Neural cell (in vitro differentiated cells): ENCODE measurements around the gene UPF1. TPM values are rescaled to one million over a fixed set of nuclear protein-coding genes. Genes with fewer than 3 reads are reported as not detected.

Experiments used
- H2AFZ ChIP-seq: fragments of 200-600, 300-800 bp; sonication (generic), shearing (Covaris generic); 2 replicates; pipeline ENCODE4 v1.6.0; 2014; ENCODE audit warnings: low read depth, mild to moderate bottlenecking, antibody characterized with exemption, low read length, moderate library complexity
- H3F3A ChIP-seq: fragments of 200-600 bp; shearing (Covaris generic); 2 replicates; pipeline ENCODE4 v1.6.1; 2016; ENCODE audit warnings: mild to moderate bottlenecking, moderate library complexity, mixed read lengths, antibody characterized with exemption, low read length; ENCODE audit not compliant: insufficient read depth, poor library complexity, severe bottlenecking
- H3K27ac ChIP-seq: fragments of 200-600, 300-800 bp; sonication (generic), shearing (Covaris generic); 2 replicates; pipeline ENCODE4 v1.5.1; 2014; ENCODE audit warnings: mild to moderate bottlenecking, low read length, moderate library complexity
- H3K27me3 ChIP-seq: fragments of 300-800, 200-600 bp; sonication (generic), shearing (Covaris generic); 2 replicates; pipeline ENCODE4 v1.6.0; 2014; ENCODE audit warnings: mild to moderate bottlenecking, low read depth, low read length, moderate library complexity; ENCODE audit not compliant: insufficient read depth
- H3K36me3 ChIP-seq: fragments of 300-800, 200-600 bp; sonication (generic), shearing (Covaris generic); 2 replicates; pipeline ENCODE4 v1.5.1; 2014; ENCODE audit warnings: mild to moderate bottlenecking, antibody characterized with exemption, low read length, moderate library complexity; ENCODE audit not compliant: insufficient read depth
- H3K4me2 ChIP-seq: fragments of 300-800, 200-600 bp; sonication (generic), shearing (Covaris generic); 2 replicates; pipeline ENCODE4 v1.6.0; 2014; ENCODE audit warnings: mild to moderate bottlenecking, low read length
- H3K4me3 ChIP-seq: fragments of 300-800, 200-600 bp; sonication (generic), shearing (Covaris generic); 2 replicates; pipeline ENCODE4 v1.5.1; 2014; ENCODE audit warnings: mild to moderate bottlenecking, low read length, moderate library complexity
- H3K79me2 ChIP-seq: fragments of 200-600 bp; shearing (Covaris generic); replicated peaks from 2 replicates; pipeline ENCODE4 v1.6.0; 2014; ENCODE audit warnings: mild to moderate bottlenecking, low read length, moderate library complexity; ENCODE audit not compliant: insufficient read depth
- H3K9ac ChIP-seq: fragments of 300-800, 200-600 bp; sonication (generic), shearing (Covaris generic); 2 replicates; pipeline ENCODE4 v1.6.1; 2016; ENCODE audit warnings: mild to moderate bottlenecking, low read length, mixed read lengths
- H3K9me2 ChIP-seq: fragments of 200-600 bp; shearing (Covaris generic); 2 replicates; pipeline ENCODE4 v1.6.1; 2016; ENCODE audit warnings: mild to moderate bottlenecking, low read length, mixed read lengths; ENCODE audit not compliant: insufficient read depth
- H3K9me3 ChIP-seq: fragments of 200-600, 300-800 bp; sonication (generic), shearing (Covaris generic); 2 replicates; pipeline ENCODE4 v1.6.1; 2016; ENCODE audit warnings: mild to moderate bottlenecking, mixed run types, low read length, moderate library complexity, mixed read lengths
- H4K20me1 ChIP-seq: fragments of 200-600 bp; shearing (Covaris generic); 2 replicates; pipeline ENCODE4 v1.6.1; 2016; ENCODE audit warnings: mild to moderate bottlenecking, mixed run types; ENCODE audit not compliant: insufficient read depth
- CTCF ChIP-seq: fragments of 450-650 bp; IDR thresholded peaks from 2 replicates; pipeline ENCODE4 v1.5.1; 2014; ENCODE audit warnings: antibody characterized with exemption, mild to moderate bottlenecking, moderate library complexity; ENCODE audit not compliant: poor library complexity, severe bottlenecking
- EP300 ChIP-seq: fragments of 450-650 bp; conservative IDR thresholded peaks from 2 replicates; pipeline ENCODE4 v1.6.1; 2014; ENCODE audit warnings: antibody characterized with exemption, mild to moderate bottlenecking, moderate library complexity; ENCODE audit not compliant: poor library complexity, severe bottlenecking
- EZH2 ChIP-seq: fragments of 200-600, 300-800 bp; shearing (Covaris generic), sonication (generic); IDR thresholded peaks from 2 replicates; pipeline ENCODE4 v1.6.1; 2014; ENCODE audit warnings: antibody characterized with exemption, low read length, borderline replicate concordance, mild to moderate bottlenecking; ENCODE audit not compliant: insufficient read depth, poor library complexity, severe bottlenecking
- MXI1 ChIP-seq: fragments of 450-650 bp; conservative IDR thresholded peaks from 2 replicates; pipeline ENCODE4 v1.6.1; 2014; ENCODE audit warnings: antibody characterized with exemption, mild to moderate bottlenecking; ENCODE audit not compliant: poor library complexity, severe bottlenecking
- POLR2AphosphoS5 ChIP-seq: IDR thresholded peaks from 2 replicates; pipeline ENCODE4 v1.6.1; 2012
- RAD21 ChIP-seq: fragments of 450-650 bp; conservative IDR thresholded peaks from 2 replicates; pipeline ENCODE4 v1.6.1; 2014; ENCODE audit warnings: antibody characterized with exemption, mild to moderate bottlenecking, moderate library complexity
- REST ChIP-seq: IDR thresholded peaks from 2 replicates; pipeline ENCODE4 v1.6.1; 2012; ENCODE audit warnings: borderline replicate concordance
- SMC3 ChIP-seq: fragments of 450-650 bp; conservative IDR thresholded peaks from 2 replicates; pipeline ENCODE4 v1.6.1; 2014; ENCODE audit warnings: antibody characterized with exemption, mild to moderate bottlenecking, moderate library complexity; ENCODE audit not compliant: poor library complexity
- TAF1 ChIP-seq: IDR thresholded peaks from 2 replicates; pipeline ENCODE4 v1.6.1; 2012; ENCODE audit warnings: low read depth
- polyA plus RNA-seq: library from polyadenylated mRNA; depleted of rRNA; stranded (reverse); fragments of >200 nt; gene quantifications from 2 replicates; pipeline ENCODE4 v1.2.3, GENCODE V29; 2014

Gene UPF1
- polyA plus RNA-seq, 1 donor from 2014 or later = 39.3 TPM

GRCh38 chr19:18830488-18830887 lies 1.3 kb upstream of the UPF1 start:
- H4K20me1 ChIP-seq = peaks cover 22% of the 10 kb centered on the region
- no peaks in the 10 kb centered on the region for H3K9me3 ChIP-seq
- H3K4me3 ChIP-seq = no peak overlapping the region
- H3K9me2 ChIP-seq = no peaks in the 10 kb centered on the region
- no peak overlapping the region for H3K27ac ChIP-seq
- H3K79me2 ChIP-seq = peaks cover 30% of the 10 kb centered on the region
- TF ChIP-seq EZH2 = no peak
- no peak for TF ChIP-seq CTCF
- H3F3A ChIP-seq = no peaks in the 10 kb centered on the region
- no peaks in the 10 kb centered on the region for H3K36me3 ChIP-seq
- no peaks in the 10 kb centered on the region for H3K27me3 ChIP-seq
- no peak overlapping the region for H3K9ac ChIP-seq
- no peak overlapping the region for H2AFZ ChIP-seq
- H3K4me2 ChIP-seq = no peak overlapping the region

GRCh38 chr19:18832306-18833140 lies 764 bp downstream of the UPF1 start:
- Histone ChIP-seq H3K27me3 (no peaks in the 10 kb centered on the region), H3K4me3 (peak overlapping the region; percentile 90), H3K27ac (no peak overlapping the region), H3K79me2 (peaks cover 42% of the 10 kb centered on the region), H3K9me3 (no peaks in the 10 kb centered on the region), H3K4me2 (peak overlapping the region; percentile 50), H4K20me1 (peaks cover 22% of the 10 kb centered on the region), H3K36me3 (no peaks in the 10 kb centered on the region), H3K9me2 (no peaks in the 10 kb centered on the region), H3F3A (no peaks in the 10 kb centered on the region), H2AFZ (no peak overlapping the region), H3K9ac (peak overlapping the region; percentile 83)
- no peak for TF ChIP-seq POLR2AphosphoS5
- no peak for TF ChIP-seq RAD21
- TF ChIP-seq EZH2 = no peak
- TF ChIP-seq TAF1 = no peak
- TF ChIP-seq SMC3 = no peak
- TF ChIP-seq CTCF = no peak
- TF ChIP-seq MXI1 = no peak
- no peak for TF ChIP-seq EP300
- no peak for TF ChIP-seq REST
